Heart left ventricle (tissue), 16 donors: ENCODE measurements around the gene PEX7. TPM values are rescaled to one million over a fixed set of nuclear protein-coding genes. Genes with fewer than 3 reads are reported as not detected.

Source experiments
- ATAC-seq, 4 donors: fragments of 200-7000 bp; cut with Tn5 transposase; one replicate each; pipeline ENCODE4 v1.9.1; 2020 to 2022; ENCODE audit warnings: moderate library complexity in 4 of 4, mild to moderate bottlenecking in 3 of 4, moderate number of reproducible peaks in 1 of 4
- DNase-seq, 5 donors: peaks; one replicate each; pipeline ENCODE4 v3.0.0-alpha.2; 2020
- H3K27ac ChIP-seq, 12 donors: fragments of 200-600 bp; sonication (generic) in 4 of 12; one replicate each; pipeline versions ENCODE4 v1.5.0 to v1.8.0; 2016 to 2022; ENCODE audit warnings: mild to moderate bottlenecking in 2 of 12
- H3K27me3 ChIP-seq, 9 donors: fragments of 200-600 bp; sonication (generic) in 2 of 9; one replicate each; pipeline versions ENCODE4 v1.5.1 to v1.8.0; 2016 to 2022; ENCODE audit warnings: mild to moderate bottlenecking in 3 of 9
- H3K36me3 ChIP-seq, 9 donors: fragments of 200-600 bp; sonication (generic) in 2 of 9; one replicate each; pipeline versions ENCODE4 v1.5.0 to v1.8.0; 2018 to 2022; ENCODE audit warnings: mild to moderate bottlenecking in 2 of 9
- H3K4me1 ChIP-seq, 12 donors: fragments of 200-600 bp; sonication (generic) in 4 of 12; one replicate each; pipeline versions ENCODE4 v1.5.0 to v1.8.0; 2016 to 2022; ENCODE audit warnings: mild to moderate bottlenecking in 3 of 12
- H3K4me3 ChIP-seq, 12 donors: fragments of 200-600 bp; sonication (generic) in 4 of 12; one replicate each; pipeline versions ENCODE4 v1.5.0 to v1.8.0; 2017 to 2022; ENCODE audit warnings: mild to moderate bottlenecking in 9 of 12, moderate library complexity in 4 of 12
- H3K9me3 ChIP-seq, 12 donors: fragments of 200-600 bp; sonication (generic) in 4 of 12; one replicate each; pipeline versions ENCODE4 v1.5.0 to v1.8.0; 2016 to 2022; ENCODE audit warnings: mild to moderate bottlenecking in 1 of 12
- CTCF ChIP-seq, 12 donors: fragments of 200-600 bp; sonication (generic) in 4 of 12; IDR thresholded peaks; one replicate each; pipeline versions ENCODE4 v1.5.0 to v1.8.0; 2018 to 2022; ENCODE audit warnings: antibody characterized with exemption in 12 of 12, mild to moderate bottlenecking in 5 of 12
- POLR2A ChIP-seq, 2 donors: fragments of 450-650 bp; IDR thresholded peaks; one replicate each; pipeline ENCODE4 v1.6.1; 2017; ENCODE audit warnings: antibody characterized with exemption in 2 of 2, mild to moderate bottlenecking in 2 of 2, moderate library complexity in 2 of 2
- WGBS, 4 donors: extraction: QIAGEN DNeasy Blood & Tissue Kit in 2 of 4; methylation state at CpG; one replicate each; pipeline versions ENCODE4 v1.1.5 to v1.1.7; 2013 to 2018; 5-methylcytosine and 5-hydroxymethylcytosine counted together
- intact Hi-C, 10 donors: fragments of 100-400 bp; cut with DNase I; formaldehyde crosslinking; loops; one replicate each; pipeline versions ENCODE4 v1.11.1 to v1.14.2; 2022
- polyA plus RNA-seq, 2 donors: library from polyadenylated mRNA; stranded (reverse); fragments of 200-250 nt; gene quantifications; one replicate each; pipeline ENCODE4 v1.2.3, GENCODE V29; 2013
- total RNA-seq, 9 donors: library from RNA; depleted of rRNA in 2 of 9; stranded (reverse); fragments of >200 nt in 2 of 9; fragmentation: NEBNext Ultra II Directional in 3 of 9; extraction: Animal tissue kit (Norgen Biotek cat#: 25700) in 3 of 9; gene quantifications; one replicate each; pipeline versions ENCODE4 v1.1.0 to v1.2.4, GENCODE V29; 2016 to 2023
- donor health status: ischemic (EF 13 %, LVEDD 7.1; RV severe dilation, severe dysfunction).
- donor health status: healthy with polysubstance abuse.
- donor health status: DM: no; HTN: yes; CAD: no.
- donor health status: DM: no; HTN: no; CAD: no.
- donor health status: ischemic (EF 25% LVEDD 6.9; RV normal size, moderate dysfunction).
- donor health status: ischemic (EF 25% LVEDD 5.7; RV mildly dilated, moderate dysfunction).
- donor health status: healthy.
- donor health status: DM: yes; HTN: yes; CAD: no.
- donor health status: ischemic (EF 35%, LVEDD 5.7; RV mildly dilated, moderate dysfunction).
- donor health status: nonischemic (EF 11% LVEDD 7.7; RV severe dilation, severe dysfunction).
- donor health status: DM: yes; HTN: yes; CAD: no.
- donor health status: PGD.
- donor health status: ischemic (EF 29% LVEDD 5.4; RV normal size, mild dysfunction).
- donor health status: nonischemic (EF 23%, LVEDD 6.1; RV moderate dilation, normal function).

The PEX7 gene
- total and polyA plus RNA-seq, 11 donors: 4.7 to 22.1 (median 15.5) TPM

GRCh38 chr6:136921936-136922684 lies 99.7 kb downstream of the PEX7 start, which contains the start of gene SLC35D3:
TSS of gene SLC35D3 (plus strand) at chr6:136922301. CDS start at chr6:136922429, 128 bp downstream.
- DNase-seq (peak in 1 of 5 donors; percentile 23), ATAC-seq (peak in 2 of 4 donors; percentile 33 to 36)
- Histone ChIP-seq H3K4me1 (peaks cover 0 to 36% (median 25%) of the 10 kb centered on the region in 12 donors), H3K36me3 (no peaks in the 10 kb centered on the region), H3K27me3 (peaks cover 11 to 63% (median 52%) of the 10 kb centered on the region in 9 donors), H3K4me3 (peak within 1 kb of the TSS; percentile 30 to 62 (median 52)), H3K27ac (no peak within 1 kb of the TSS), H3K9me3 (no peaks in the 10 kb centered on the region)
- no peak for TF ChIP-seq CTCF (IDR thresholded peaks at IDR 0.05)
- intact Hi-C loops: no loop called here
- 0 to 1% (median 0%) methylated on average over 41 to 86 of the region's 86 CpGs for WGBS, 4 donors

- WGBS, 4 donors: 0 to 2% (median 1%) methylated on average over 13 to 29 of the region's 29 CpGs
- no peaks in the 10 kb centered on the region for H3K9me3 ChIP-seq
- intact Hi-C loops: no loop called here
- peaks cover 11 to 63% (median 52%) of the 10 kb centered on the region in 9 donors for H3K27me3 ChIP-seq
- peak overlapping the region; percentile 30 to 62 (median 52) for H3K4me3 ChIP-seq
- ATAC-seq (no peak), DNase-seq (peak in 1 of 5 donors; percentile 55)
- no peak for TF ChIP-seq POLR2A (IDR thresholded peaks at IDR 0.05)
- no peak for TF ChIP-seq CTCF (IDR thresholded peaks at IDR 0.05)
- H3K36me3 ChIP-seq: no peaks in the 10 kb centered on the region
- no peak overlapping the region for H3K27ac ChIP-seq
- peaks cover 0 to 36% (median 25%) of the 10 kb centered on the region in 12 donors for H3K4me1 ChIP-seq
Measured at GRCh38 chr6:136922685-136923006, 100.3 kb downstream of the PEX7 start.

GRCh38 chr6:136923116-136923953 lies 100.9 kb downstream of the PEX7 start:
- ATAC-seq (no peak), DNase-seq (peak in 1 of 5 donors; percentile 51)
- Histone ChIP-seq H3K4me3 (peak overlapping the region in 3 of 12 donors; percentile 57 to 59 (median 58)), H3K27me3 (peaks cover 11 to 60% (median 52%) of the 10 kb centered on the region in 9 donors), H3K36me3 (no peaks in the 10 kb centered on the region), H3K27ac (no peak overlapping the region), H3K4me1 (peaks cover 0 to 36% (median 25%) of the 10 kb centered on the region in 12 donors), H3K9me3 (no peaks in the 10 kb centered on the region)
- intact Hi-C loops: no loop called here
- WGBS, 4 donors: 16 to 28% (median 17%) methylated on average over 31 to 65 of the region's 65 CpGs
- TF ChIP-seq CTCF (IDR thresholded peaks at IDR 0.05): no peak
- no peak for TF ChIP-seq POLR2A (IDR thresholded peaks at IDR 0.05)
